HepG2 (cell line): ENCODE data around the gene GPR37L1. TPM values are rescaled to one million over a fixed set of nuclear protein-coding genes. Genes with fewer than 3 reads are reported as not detected.

Experiments used
- BCL6 ChIP-seq: IDR thresholded peaks from 2 replicates; pipeline ENCODE4 v1.6.1; 2016; ENCODE audit warnings: missing genetic modification reagents, missing compliant biosample characterization
- ISX ChIP-seq: sonication (generic); formaldehyde crosslinking; conservative IDR thresholded peaks from 2 replicates; pipeline ENCODE4 v1.5.0; 2020; ENCODE audit warnings: missing genetic modification reagents
- MED8 ChIP-seq: sonication (generic); formaldehyde crosslinking; IDR thresholded peaks from 2 replicates; pipeline ENCODE4 v1.8.1; 2023; ENCODE audit warnings: mild to moderate bottlenecking, missing genetic modification reagents; ENCODE audit not compliant: insufficient replicate concordance
- PHF20 ChIP-seq: sonication (generic); formaldehyde crosslinking; IDR thresholded peaks from 2 replicates; pipeline ENCODE4 v1.5.0; 2020; ENCODE audit warnings: mild to moderate bottlenecking, missing genetic modification reagents
- SMARCE1 ChIP-seq: fragments of 450-650 bp; IDR thresholded peaks from 2 replicates; pipeline ENCODE4 v1.6.1; 2017; ENCODE audit warnings: borderline replicate concordance
- STAG1 ChIP-seq: sonication (generic); formaldehyde crosslinking; IDR thresholded peaks from 2 replicates; pipeline ENCODE4 v1.4.0; 2020; ENCODE audit warnings: missing genetic modification reagents
- TBX3 ChIP-seq: fragments of 450-650 bp; IDR thresholded peaks from 2 replicates; pipeline ENCODE4 v1.6.1; 2017; ENCODE audit warnings: antibody characterized with exemption, mild to moderate bottlenecking, inconsistent platforms, borderline replicate concordance
- THYN1 ChIP-seq: sonication (generic); formaldehyde crosslinking; IDR thresholded peaks from 2 replicates; pipeline ENCODE4 v1.8.1; 2023; ENCODE audit warnings: low read depth, mild to moderate bottlenecking, moderate library complexity, missing genetic modification reagents, borderline replicate concordance
- ZMYM4 ChIP-seq: sonication (generic); formaldehyde crosslinking; IDR thresholded peaks from 2 replicates; pipeline ENCODE4 v1.8.1; 2023; ENCODE audit warnings: mild to moderate bottlenecking, missing genetic modification reagents
- ZNF451 ChIP-seq: sonication (generic); formaldehyde crosslinking; IDR thresholded peaks from 2 replicates; pipeline ENCODE4 v1.5.0; 2020; ENCODE audit warnings: mild to moderate bottlenecking, missing genetic modification reagents
- ZNF605 ChIP-seq: sonication (generic); formaldehyde crosslinking; IDR thresholded peaks from 2 replicates; pipeline ENCODE4 v1.8.0; 2022; ENCODE audit warnings: mild to moderate bottlenecking, missing genetic modification reagents
- ZNF652 ChIP-seq: IDR thresholded peaks from 2 replicates; pipeline ENCODE4 v1.6.1; 2016; ENCODE audit warnings: low read depth, borderline replicate concordance
- ZNF703 ChIP-seq: sonication (generic); formaldehyde crosslinking; IDR thresholded peaks from 2 replicates; pipeline ENCODE4 v1.5.1; 2020; ENCODE audit warnings: missing genetic modification reagents, mild to moderate bottlenecking, moderate library complexity, borderline replicate concordance
- ZNF891 ChIP-seq: sonication (generic); formaldehyde crosslinking; IDR thresholded peaks from 2 replicates; pipeline ENCODE4 v1.5.0; 2020; ENCODE audit warnings: mild to moderate bottlenecking, missing genetic modification reagents
- polyA plus RNA-seq, 8 experiments: library from polyadenylated mRNA; depleted of rRNA in 3 of 8; stranded (reverse) in 7 of 8; unstranded in 1 of 8; fragments of >200 nt; fragmentation: Illumina TruSeq in 4 of 8; extraction: Trizol in 4 of 8; gene quantifications; 2 replicates each; pipeline versions ENCODE4 v1.2.1 to v1.2.3, GENCODE V29; 2011 to 2016; ENCODE audit warnings: low read depth in 4 of 8, missing spikeins in 1 of 8, mixed read lengths in 1 of 8; ENCODE audit not compliant: insufficient read depth in 1 of 8
- total RNA-seq, 5 experiments: library from RNA; depleted of rRNA; stranded (reverse); fragments of >200 nt; fragmentation: Illumina TruSeq; extraction: Trizol; gene quantifications; 2 replicates each; pipeline ENCODE4 v1.2.3, GENCODE V29; 2016; ENCODE audit warnings: low read depth in 1 of 5
- TF ChIP-seq, protein P1 (sequence below): sonication (generic); formaldehyde crosslinking; IDR thresholded peaks from 2 replicates; pipeline ENCODE4 v1.5.0; 2020; ENCODE audit warnings: missing genetic modification reagents
- TF ChIP-seq, protein P2 (sequence below): sonication (generic); formaldehyde crosslinking; IDR thresholded peaks from 2 replicates; pipeline ENCODE4 v1.5.0; 2020; ENCODE audit warnings: mild to moderate bottlenecking, missing genetic modification reagents, borderline replicate concordance
- TF ChIP-seq, protein P3 (sequence below): sonication (generic); formaldehyde crosslinking; IDR thresholded peaks from 2 replicates; pipeline ENCODE4 v1.8.1; 2023; ENCODE audit warnings: missing genetic modification reagents, inconsistent platforms, borderline replicate concordance
- TF ChIP-seq, protein P4 (sequence below): sonication (generic); formaldehyde crosslinking; IDR thresholded peaks from 2 replicates; pipeline ENCODE4 v1.4.0; 2020; ENCODE audit warnings: mild to moderate bottlenecking, missing genetic modification reagents

Gene GPR37L1
- total and polyA plus RNA-seq, 2 of the 13 experiments (the other 11 are each of a cell fraction or from before 2014, with no cell fraction given) = 0.13 TPM; not detected in 1

DNA sequence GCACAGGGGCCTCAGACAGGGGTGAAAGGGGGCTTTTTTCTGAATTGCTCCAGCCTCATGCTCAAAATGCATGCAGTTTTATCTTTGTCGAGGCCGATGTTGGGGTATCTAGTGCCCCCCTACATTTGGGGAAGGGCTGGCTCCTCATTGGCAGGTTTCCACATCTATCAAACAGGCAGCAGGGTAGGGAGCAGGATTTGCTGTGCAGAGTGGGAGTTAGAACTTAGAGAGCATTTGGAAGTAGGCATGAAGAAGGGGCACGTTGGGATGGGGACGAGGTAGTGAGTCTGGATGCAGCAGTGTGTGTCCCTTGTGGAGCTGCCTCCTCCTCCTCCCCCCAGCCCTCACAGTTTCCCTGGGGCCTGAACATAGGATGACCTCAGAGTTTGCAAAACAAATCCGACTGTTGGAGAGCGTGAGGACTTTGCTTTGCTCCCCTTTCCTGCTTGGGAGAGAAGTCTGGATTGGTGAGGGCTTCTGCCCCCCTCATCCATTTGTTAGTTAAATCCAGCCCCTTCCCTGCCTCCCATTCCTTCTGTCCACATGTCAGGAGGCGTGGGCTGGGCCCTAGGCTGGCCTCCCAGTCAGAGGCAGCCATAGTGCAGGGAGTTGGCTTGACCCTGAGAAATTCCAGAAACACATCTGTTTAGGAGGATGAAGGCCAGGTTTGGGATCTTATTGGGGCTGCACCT lies 36.9 kb upstream of the GPR37L1 start (continued):
- TF ChIP-seq, protein P1, sequence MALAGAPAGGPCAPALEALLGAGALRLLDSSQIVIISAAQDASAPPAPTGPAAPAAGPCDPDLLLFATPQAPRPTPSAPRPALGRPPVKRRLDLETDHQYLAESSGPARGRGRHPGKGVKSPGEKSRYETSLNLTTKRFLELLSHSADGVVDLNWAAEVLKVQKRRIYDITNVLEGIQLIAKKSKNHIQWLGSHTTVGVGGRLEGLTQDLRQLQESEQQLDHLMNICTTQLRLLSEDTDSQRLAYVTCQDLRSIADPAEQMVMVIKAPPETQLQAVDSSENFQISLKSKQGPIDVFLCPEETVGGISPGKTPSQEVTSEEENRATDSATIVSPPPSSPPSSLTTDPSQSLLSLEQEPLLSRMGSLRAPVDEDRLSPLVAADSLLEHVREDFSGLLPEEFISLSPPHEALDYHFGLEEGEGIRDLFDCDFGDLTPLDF (CRISPR knock-in tag) = no peak
- TF ChIP-seq STAG1 (CRISPR knock-in tag) = peak; percentile 14; the same call in 1 of the 2 replicates
- TF ChIP-seq ZNF605 (CRISPR knock-in tag) = no peak
- no peak for TF ChIP-seq TBX3
- peak; percentile 64; the same call in 1 of the 2 replicates for TF ChIP-seq ZNF891 (CRISPR knock-in tag)
- TF ChIP-seq THYN1 (CRISPR knock-in tag) = no peak
- peak; percentile 74 for TF ChIP-seq ZMYM4 (CRISPR knock-in tag)
- no peak for TF ChIP-seq SMARCE1
- TF ChIP-seq, protein P2, sequence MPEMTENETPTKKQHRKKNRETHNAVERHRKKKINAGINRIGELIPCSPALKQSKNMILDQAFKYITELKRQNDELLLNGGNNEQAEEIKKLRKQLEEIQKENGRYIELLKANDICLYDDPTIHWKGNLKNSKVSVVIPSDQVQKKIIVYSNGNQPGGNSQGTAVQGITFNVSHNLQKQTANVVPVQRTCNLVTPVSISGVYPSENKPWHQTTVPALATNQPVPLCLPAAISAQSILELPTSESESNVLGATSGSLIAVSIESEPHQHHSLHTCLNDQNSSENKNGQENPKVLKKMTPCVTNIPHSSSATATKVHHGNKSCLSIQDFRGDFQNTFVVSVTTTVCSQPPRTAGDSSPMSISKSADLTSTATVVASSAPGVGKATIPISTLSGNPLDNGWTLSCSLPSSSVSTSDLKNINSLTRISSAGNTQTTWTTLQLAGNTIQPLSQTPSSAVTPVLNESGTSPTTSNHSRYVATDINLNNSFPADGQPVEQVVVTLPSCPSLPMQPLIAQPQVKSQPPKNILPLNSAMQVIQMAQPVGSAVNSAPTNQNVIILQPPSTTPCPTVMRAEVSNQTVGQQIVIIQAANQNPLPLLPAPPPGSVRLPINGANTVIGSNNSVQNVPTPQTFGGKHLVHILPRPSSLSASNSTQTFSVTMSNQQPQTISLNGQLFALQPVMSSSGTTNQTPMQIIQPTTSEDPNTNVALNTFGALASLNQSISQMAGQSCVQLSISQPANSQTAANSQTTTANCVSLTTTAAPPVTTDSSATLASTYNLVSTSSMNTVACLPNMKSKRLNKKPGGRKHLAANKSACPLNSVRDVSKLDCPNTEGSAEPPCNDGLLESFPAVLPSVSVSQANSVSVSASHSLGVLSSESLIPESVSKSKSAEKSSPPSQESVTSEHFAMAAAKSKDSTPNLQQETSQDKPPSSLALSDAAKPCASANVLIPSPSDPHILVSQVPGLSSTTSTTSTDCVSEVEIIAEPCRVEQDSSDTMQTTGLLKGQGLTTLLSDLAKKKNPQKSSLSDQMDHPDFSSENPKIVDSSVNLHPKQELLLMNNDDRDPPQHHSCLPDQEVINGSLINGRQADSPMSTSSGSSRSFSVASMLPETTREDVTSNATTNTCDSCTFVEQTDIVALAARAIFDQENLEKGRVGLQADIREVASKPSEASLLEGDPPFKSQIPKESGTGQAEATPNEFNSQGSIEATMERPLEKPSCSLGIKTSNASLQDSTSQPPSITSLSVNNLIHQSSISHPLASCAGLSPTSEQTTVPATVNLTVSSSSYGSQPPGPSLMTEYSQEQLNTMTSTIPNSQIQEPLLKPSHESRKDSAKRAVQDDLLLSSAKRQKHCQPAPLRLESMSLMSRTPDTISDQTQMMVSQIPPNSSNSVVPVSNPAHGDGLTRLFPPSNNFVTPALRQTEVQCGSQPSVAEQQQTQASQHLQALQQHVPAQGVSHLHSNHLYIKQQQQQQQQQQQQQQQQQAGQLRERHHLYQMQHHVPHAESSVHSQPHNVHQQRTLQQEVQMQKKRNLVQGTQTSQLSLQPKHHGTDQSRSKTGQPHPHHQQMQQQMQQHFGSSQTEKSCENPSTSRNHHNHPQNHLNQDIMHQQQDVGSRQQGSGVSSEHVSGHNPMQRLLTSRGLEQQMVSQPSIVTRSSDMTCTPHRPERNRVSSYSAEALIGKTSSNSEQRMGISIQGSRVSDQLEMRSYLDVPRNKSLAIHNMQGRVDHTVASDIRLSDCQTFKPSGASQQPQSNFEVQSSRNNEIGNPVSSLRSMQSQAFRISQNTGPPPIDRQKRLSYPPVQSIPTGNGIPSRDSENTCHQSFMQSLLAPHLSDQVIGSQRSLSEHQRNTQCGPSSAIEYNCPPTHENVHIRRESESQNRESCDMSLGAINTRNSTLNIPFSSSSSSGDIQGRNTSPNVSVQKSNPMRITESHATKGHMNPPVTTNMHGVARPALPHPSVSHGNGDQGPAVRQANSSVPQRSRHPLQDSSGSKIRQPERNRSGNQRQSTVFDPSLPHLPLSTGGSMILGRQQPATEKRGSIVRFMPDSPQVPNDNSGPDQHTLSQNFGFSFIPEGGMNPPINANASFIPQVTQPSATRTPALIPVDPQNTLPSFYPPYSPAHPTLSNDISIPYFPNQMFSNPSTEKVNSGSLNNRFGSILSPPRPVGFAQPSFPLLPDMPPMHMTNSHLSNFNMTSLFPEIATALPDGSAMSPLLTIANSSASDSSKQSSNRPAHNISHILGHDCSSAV (CRISPR knock-in tag) = no peak
- TF ChIP-seq ZNF451 = no peak
- TF ChIP-seq, protein P3, sequence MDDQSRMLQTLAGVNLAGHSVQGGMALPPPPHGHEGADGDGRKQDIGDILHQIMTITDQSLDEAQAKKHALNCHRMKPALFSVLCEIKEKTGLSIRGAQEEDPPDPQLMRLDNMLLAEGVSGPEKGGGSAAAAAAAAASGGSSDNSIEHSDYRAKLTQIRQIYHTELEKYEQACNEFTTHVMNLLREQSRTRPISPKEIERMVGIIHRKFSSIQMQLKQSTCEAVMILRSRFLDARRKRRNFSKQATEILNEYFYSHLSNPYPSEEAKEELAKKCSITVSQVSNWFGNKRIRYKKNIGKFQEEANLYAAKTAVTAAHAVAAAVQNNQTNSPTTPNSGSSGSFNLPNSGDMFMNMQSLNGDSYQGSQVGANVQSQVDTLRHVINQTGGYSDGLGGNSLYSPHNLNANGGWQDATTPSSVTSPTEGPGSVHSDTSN (CRISPR knock-in tag) = no peak
- TF ChIP-seq BCL6 (CRISPR knock-in tag) = peak; percentile 38; the same call in 1 of the 2 replicates
- 0 out of 2 replicates have a peak, but pooled peaks have one; percentile 10 for TF ChIP-seq PHF20 (CRISPR knock-in tag)
- TF ChIP-seq ISX = no peak
- TF ChIP-seq MED8 (CRISPR knock-in tag) = peak; percentile 68
- TF ChIP-seq, protein P4, sequence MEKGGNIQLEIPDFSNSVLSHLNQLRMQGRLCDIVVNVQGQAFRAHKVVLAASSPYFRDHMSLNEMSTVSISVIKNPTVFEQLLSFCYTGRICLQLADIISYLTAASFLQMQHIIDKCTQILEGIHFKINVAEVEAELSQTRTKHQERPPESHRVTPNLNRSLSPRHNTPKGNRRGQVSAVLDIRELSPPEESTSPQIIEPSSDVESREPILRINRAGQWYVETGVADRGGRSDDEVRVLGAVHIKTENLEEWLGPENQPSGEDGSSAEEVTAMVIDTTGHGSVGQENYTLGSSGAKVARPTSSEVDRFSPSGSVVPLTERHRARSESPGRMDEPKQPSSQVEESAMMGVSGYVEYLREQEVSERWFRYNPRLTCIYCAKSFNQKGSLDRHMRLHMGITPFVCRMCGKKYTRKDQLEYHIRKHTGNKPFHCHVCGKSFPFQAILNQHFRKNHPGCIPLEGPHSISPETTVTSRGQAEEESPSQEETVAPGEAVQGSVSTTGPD (CRISPR knock-in tag) = no peak
- TF ChIP-seq ZNF703 (CRISPR knock-in tag) = no peak
- peak; percentile 63 for TF ChIP-seq ZNF652 (CRISPR knock-in tag)
